Measurements from ENCODE around the gene NRIP3. TPM values are rescaled to one million over a fixed set of nuclear protein-coding genes. Genes with fewer than 3 reads are reported as not detected.

NRIP3 gene
- total RNA-seq, 1 experiment from 2014 or later, result 10.0 TPM

DNA sequence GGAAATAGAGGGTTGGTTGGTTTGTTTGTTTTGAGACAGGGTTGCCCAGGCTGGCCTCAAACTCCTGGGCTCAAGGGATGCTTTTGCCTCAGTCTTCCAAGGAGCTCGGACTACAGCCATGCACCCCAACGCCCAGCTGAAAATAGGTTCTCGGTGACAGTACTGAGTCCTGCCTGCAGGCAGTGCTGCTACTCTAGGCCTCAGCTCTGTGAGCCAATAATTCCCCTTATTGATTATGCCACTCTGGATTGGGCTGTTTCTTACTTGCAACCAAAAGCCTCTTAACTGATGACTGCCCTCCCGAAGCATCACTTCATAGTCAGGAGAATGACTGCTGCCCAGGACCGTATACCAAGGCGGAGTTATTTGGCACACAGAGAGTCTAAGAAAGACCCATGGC lies 69.9 kb downstream of the NRIP3 start:
- BruUV-seq (replicated peaks), result no TSS peak
- H3K27me3 Mint-ChIP-seq (ENCODE audit: insufficient read depth, unreplicated experiment), result no peaks in the 10 kb centered on the region

DNA sequence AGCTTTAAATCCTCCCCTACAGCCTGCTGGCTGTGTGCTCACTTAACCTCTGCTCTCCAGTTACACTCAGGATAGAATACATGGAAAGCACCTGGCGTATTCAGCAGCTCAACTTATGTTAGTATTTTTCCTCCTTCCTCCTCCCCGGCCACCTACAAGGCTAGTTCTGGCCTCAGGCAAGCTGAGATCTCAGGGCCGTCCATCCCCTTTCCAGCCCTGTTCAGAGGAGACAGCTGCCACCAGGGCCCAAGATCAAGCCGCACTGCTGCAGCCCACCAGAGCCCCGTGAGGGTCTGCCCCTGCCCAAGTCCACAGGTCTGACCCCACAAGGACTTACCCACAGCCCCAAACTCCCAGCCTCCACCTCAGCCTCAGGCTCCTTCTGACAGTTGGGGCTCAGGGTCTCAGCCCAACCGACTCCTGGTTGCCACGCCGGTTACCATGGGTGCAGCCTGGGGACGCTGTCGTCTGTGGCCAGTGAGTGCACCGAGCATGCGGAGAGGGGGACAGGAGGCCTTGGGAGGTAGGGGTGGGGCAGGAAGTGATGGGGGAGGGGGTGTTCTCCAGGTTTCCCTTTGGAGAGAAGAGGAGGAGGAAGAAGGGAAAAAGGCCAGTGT lies 71.1 kb downstream of the NRIP3 start, which contains the start of gene C11orf16:
C11orf16 (minus strand) TSS at position 384 of the 617 bp plus-strand sequence. CDS start 639 bp downstream, outside the sequence.
- peaks cover 26% of the 10 kb centered on the region for H3K4me1 ChIP-seq
- Mint-ChIP-seq H3K4me3 (ENCODE audit: unreplicated experiment) (no peak within 1 kb of the TSS), H3K27me3 (ENCODE audit: insufficient read depth, unreplicated experiment) (no peaks in the 10 kb centered on the region), H3K36me3 (ENCODE audit: insufficient read depth, unreplicated experiment) (no peaks in the 10 kb centered on the region), H3K27ac (ENCODE audit: unreplicated experiment) (peak within 1 kb of the TSS; percentile 55), H3K9me3 (ENCODE audit: unreplicated experiment) (no peaks in the 10 kb centered on the region), H3K4me1 (ENCODE audit: low read depth, unreplicated experiment) (peaks cover 10% of the 10 kb centered on the region)
- H3K36me3 ChIP-seq (ENCODE audit: control insufficient read depth, insufficient read depth, low read length), result no peaks in the 10 kb centered on the region
- ChIA-PET POLR2A (no interaction called here), CTCF (no interaction called here)
- TF ChIP-seq, protein P1, sequence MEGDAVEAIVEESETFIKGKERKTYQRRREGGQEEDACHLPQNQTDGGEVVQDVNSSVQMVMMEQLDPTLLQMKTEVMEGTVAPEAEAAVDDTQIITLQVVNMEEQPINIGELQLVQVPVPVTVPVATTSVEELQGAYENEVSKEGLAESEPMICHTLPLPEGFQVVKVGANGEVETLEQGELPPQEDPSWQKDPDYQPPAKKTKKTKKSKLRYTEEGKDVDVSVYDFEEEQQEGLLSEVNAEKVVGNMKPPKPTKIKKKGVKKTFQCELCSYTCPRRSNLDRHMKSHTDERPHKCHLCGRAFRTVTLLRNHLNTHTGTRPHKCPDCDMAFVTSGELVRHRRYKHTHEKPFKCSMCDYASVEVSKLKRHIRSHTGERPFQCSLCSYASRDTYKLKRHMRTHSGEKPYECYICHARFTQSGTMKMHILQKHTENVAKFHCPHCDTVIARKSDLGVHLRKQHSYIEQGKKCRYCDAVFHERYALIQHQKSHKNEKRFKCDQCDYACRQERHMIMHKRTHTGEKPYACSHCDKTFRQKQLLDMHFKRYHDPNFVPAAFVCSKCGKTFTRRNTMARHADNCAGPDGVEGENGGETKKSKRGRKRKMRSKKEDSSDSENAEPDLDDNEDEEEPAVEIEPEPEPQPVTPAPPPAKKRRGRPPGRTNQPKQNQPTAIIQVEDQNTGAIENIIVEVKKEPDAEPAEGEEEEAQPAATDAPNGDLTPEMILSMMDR (IDR thresholded peaks at IDR 0.05; ENCODE audit: insufficient read depth in 1 of 2, low read depth in 1 of 2, low read length in 1 of 2, severe bottlenecking in 1 of 2, unreplicated experiment in 1 of 2), result no peak
- no peak within 1 kb of the TSS for H3K4me3 ChIP-seq (ENCODE audit: low read depth, low read length)
- H3K27me3 ChIP-seq (replicated peaks; ENCODE audit: control insufficient read depth, insufficient read depth, low read length), result no peaks in the 10 kb centered on the region
- no peak for DNase-seq
- no peaks in the 10 kb centered on the region for H3K9me3 ChIP-seq
- intact Hi-C loops (cut with micrococcal nuclease; ENCODE audit: unreplicated experiment), result no loop called here
- BruUV-seq (replicated peaks), result no TSS peak

More for the DNA sequence above, 69.9 kb downstream of the NRIP3 start:
- H3K27me3 ChIP-seq (replicated peaks; ENCODE audit: control insufficient read depth, insufficient read depth, low read length), result no peaks in the 10 kb centered on the region
- DNase-seq, result no peak
- TF ChIP-seq, protein P1 (IDR thresholded peaks at IDR 0.05; ENCODE audit: insufficient read depth in 1 of 2, low read depth in 1 of 2, low read length in 1 of 2, severe bottlenecking in 1 of 2, unreplicated experiment in 1 of 2), result peak in 1 of 2 experiments; percentile 22
- H3K4me3 ChIP-seq (ENCODE audit: low read depth, low read length), result no peak overlapping the region
- peaks cover 10% of the 10 kb centered on the region for H3K4me1 Mint-ChIP-seq (ENCODE audit: low read depth, unreplicated experiment)
- H3K4me1 ChIP-seq, result peaks cover 26% of the 10 kb centered on the region
- no peaks in the 10 kb centered on the region for H3K9me3 Mint-ChIP-seq (ENCODE audit: unreplicated experiment)
- no peak overlapping the region for H3K27ac Mint-ChIP-seq (ENCODE audit: unreplicated experiment)
- no peaks in the 10 kb centered on the region for H3K9me3 ChIP-seq
- no peaks in the 10 kb centered on the region for H3K36me3 Mint-ChIP-seq (ENCODE audit: insufficient read depth, unreplicated experiment)
- ChIA-PET CTCF (no interaction called here), POLR2A (no interaction called here)
- H3K4me3 Mint-ChIP-seq (ENCODE audit: unreplicated experiment), result peak overlapping the region; percentile 79
- no peaks in the 10 kb centered on the region for H3K36me3 ChIP-seq (ENCODE audit: control insufficient read depth, insufficient read depth, low read length)
- intact Hi-C loops (cut with micrococcal nuclease; ENCODE audit: unreplicated experiment), result loop anchor here (2.0 kb wide), 1 partner anchor 17 kb away; no protein-coding TSS in a partner anchor

Other genes with a start within 250 kb of the NRIP3 start
- gene AKIP1, start 92.8 kb downstream of the NRIP3 start, total RNA-seq (2022), result 28.7 and 32.6 TPM in 2 replicates
- gene C11orf16, start 71.1 kb downstream of the NRIP3 start, total RNA-seq (2022), result not detected in 2 replicates
- not detected in 2 replicates for gene ASCL3, start 61.0 kb downstream of the NRIP3 start, total RNA-seq (2022)
- gene TMEM9B, start 39.6 kb downstream of the NRIP3 start, total RNA-seq (2022), result 26.0 and 29.6 TPM in 2 replicates
- gene SCUBE2, start 87.6 kb upstream of the NRIP3 start, total RNA-seq (2022), result 3.1 and 3.2 TPM in 2 replicates